Activated CD4-positive, alpha-beta T cell treated with anti-CD3 and anti-CD28 coated beads, Interleukin-2, amount 50 U/mL, for 16 hours (primary cell): ENCODE measurements around the gene RAB11FIP5.
A peak's percentile ranks its signal among the peaks of the same experiment; 100 is the strongest.

Experiments used
- DNase-seq: peaks from one replicate; pipeline ENCODE4 v3.0.0-alpha.2; 2020

The RAB11FIP5 gene

DNA sequence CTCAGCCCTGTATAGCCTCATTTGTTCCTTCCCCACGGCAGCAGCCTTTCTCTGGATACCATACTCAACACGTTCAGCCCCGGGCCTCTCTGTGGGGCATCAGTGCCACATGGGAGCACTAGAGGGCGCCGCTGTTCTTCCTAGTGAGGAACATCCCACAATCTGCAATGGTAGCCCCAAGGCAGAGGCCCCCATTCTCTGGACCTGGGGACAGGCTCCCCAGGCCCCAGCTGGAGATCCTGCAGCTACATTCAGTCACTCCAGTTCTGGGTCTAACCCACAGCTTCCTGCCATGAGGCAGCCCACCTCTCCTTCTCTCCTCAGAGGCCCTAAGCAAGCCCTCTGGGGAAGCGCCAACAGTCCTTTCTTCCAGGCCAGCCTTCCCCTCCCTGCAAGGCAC is 27.1 kb downstream of the RAB11FIP5 start:
- peak; percentile 81 for DNase-seq

DNA sequence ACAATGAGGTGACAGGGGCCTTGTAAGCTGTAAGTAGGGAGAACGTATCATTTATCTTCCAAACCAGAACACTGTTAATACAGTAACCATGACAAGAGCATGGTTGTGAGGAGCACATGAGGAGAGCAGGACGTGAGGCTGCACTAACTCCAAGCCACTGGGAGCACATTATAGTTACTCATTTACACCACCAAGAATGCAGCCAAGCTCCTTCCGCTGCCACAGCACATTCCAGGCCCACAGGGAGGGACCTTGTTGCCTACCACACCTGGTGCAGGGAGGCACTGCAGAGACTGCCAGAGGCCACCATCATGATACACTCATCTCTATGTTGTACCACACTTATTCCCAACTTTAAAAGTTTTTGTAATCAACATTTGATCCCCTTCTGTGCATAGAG is 27.8 kb downstream of the RAB11FIP5 start:
- DNase-seq = no peak

DNA sequence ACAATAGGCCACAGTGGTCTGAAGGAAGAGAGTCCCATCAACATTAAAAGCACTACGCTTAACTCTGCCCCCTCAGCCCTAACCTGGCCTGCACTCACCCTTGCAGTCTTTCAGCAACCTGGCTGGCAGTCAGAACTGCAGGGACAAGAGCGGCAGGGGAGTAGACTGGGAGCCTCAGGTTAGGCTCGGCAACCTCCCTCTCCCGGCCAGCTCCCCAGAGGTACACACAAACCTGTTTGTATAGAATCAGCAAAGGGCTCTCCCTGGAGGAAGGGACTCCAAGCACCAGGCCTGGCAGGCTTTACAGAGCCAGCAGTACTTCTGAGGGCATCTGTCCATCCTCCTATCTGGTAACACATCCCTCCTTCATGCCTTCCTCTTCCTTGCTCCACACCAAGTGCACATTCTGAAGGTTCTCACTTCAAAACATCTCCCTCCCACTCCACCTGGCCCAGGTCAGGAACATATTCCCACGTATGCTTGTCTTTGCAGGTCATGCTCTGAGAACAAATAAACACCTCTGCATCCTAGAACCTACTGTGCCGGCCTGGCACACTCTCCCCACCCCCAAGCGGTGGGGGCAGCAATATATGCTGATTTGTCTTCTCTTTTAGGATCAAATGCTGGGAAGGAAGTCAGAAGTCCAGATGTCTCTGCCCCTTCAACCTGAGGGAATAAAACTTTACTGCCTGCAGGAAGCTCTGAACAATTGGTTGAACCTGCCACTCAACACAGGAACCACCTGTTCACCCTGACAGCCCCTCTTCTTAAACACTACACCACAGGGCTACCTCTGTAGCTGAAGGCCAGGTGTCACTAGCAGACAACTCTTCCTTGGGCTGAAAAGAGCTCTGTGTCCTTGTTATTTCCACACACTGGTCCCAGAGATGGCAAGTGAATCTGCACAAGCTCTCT is 28.6 kb downstream of the RAB11FIP5 start:
- no peak for DNase-seq

DNA sequence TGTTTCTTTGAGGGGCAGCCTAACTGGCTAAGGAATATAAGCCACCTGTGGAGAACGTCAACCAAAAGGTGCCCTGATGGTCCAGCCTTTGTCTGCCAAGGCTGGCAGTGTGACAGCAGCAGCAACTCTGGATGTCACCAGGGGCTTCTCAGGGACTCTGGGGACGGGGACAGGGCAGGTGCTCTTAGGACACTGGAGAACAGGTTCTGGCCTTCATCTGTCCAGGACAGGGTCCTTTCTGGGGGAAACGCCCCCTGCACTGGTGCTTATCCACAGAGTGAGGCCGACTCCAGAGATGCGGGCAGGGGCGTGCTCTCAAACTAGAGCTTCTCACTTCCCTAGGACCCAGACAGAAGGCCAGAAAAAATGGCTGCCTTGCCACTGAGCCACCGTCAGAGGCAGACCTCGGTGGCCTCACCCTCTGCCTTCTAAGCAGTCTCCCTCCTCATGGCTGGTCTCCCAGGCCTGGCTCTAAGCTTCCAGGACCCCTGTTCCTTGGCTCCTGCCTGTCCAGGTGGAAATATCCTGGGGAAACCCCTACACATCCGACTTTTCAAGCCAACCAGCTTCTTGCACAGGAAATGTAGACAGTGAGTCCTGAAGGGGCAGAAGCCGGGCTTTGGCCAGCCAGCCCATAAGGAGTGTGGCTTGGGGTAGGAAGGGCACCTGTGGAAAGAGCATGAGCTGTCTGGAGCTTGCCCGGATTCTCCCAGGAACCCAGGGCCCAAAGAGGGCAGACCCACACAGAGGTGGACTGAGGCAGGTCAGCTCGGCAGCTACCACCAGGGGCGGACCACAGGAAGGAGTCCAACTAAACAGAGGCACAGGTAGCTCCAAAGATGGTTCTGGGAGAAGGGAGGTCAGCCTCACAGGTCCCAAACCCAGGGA is 30.0 kb downstream of the RAB11FIP5 start:
- no peak for DNase-seq

DNA sequence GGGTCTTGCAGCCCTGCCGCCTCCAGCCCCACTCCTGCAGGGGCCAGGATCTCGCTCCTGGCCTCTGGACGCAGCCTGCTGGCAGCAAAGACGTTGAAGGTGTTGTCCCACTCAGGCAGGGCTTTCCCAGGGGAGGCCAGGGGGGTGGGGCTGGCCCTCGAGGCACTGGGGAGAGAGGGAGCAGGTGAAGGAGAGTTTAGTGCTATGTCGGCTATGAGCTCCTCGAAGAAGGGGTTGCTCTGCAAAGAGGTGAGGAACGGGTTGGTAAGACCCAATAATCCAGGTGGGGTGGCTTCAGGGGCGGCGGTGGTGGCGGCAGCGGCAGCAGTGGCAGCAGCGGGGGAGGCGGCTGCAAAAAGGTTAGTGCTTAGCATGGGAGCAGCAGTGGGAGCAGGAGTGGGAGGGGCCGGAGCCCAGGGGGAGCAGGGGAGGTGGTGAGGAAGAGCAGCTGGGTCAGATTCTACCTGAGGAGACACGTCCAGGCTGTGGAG is 31.5 kb downstream of the RAB11FIP5 start:
- DNase-seq = no peak

DNA sequence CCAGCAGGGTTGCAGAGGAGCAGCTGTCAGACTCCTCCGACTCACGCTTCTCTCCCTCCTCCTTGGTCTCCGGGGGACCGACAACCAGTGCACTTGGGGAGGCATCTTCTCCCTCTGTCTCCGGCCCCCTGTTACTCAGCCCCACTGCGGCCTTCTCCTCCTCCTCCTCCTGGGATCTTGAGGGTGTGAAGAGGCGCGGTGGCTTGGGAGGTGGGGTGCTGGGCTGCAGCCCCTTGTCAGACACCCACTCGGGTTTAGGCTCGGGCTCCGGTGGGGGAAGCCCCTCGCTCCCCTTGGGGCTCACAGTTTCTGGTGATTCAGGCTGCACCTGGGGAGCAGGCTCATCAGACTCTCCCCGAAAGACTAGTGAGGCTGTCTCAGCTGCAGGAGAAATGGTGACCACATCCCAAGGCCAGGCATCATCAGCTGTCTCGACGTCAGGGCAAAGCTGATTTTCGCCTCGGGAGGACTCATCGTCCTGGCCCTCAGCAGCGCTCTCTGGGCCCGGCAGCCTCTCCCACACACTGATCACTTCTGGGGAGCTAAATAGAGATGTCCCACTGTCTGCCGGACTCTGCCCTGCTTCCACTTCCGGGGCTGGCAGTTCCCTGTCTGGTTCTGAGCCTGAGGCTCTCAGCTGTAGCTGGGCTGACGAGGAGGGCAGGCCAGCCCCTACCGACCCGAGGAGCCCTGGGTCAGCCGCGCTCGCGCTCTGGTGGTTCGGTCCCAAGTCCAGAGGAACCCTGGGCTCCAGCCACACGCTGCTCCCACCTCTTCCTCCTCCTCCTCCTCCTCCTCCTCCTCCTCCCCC is 32.2 kb downstream of the RAB11FIP5 start:
- no peak for DNase-seq

DNA sequence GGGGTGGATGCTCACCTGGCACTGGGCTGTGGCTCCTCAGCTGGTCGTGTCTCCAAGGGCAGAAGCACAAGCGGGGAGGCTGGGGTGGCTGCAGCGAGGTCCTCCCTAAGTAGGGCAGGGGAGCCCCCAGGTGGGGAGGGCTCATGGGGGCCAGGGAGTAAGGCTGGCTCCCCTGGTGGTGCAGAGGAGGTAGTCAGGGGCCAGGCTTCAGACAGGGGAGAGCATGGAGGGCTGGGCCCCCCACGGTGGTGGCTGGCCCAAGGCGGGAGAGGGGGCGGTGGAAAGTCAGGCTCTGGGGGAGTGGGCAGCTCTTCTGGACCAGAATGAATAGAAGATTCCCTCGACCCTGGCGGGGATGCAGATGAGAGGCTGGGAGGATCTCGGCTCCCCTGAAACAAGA is 33.1 kb downstream of the RAB11FIP5 start:
- DNase-seq = no peak

DNA sequence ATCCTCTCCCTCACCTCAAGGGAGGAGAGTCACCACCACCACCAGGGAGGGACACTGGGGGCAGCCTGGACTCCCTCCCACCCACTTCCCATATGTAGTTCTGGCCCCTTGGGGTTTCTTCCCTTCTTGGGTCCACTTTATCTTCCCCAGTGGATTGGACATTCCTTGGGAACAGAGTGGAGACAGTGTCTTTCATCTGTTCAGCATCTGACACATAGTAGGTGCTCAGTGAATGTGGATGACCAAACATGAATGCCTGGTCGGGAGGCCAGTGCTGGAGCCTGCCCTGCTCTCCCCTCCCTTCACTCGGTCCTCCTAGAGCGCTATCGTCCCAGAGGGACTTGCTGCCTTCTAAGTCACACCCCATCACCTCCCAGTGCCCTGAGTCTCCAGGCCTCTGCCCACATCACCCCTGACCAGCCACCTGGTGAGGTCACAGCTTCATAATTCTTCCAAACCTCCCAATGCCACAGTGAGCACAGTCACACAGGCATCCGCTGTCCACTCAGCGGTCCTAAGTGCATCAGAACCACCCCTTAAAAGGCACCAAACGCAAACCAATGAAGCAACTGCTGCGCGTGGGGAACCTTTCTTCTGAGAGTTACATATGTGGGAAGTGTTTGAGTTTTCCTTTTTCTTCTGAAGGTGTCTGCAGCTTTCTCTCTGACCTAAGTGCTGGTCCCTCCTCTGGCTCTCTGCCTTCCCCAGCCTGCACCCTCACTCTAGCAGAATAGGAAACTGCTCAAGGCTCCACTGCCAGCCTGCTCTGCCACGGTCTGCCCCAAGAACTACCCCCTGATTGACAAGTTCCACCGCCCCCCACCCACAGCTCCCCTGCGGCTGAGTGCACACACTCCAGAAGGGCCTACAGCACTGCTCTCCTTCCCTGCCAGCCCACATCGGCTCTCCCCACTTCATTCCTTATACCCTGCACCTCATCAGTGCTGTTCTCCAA is 34.0 kb downstream of the RAB11FIP5 start:
- no peak for DNase-seq

DNA sequence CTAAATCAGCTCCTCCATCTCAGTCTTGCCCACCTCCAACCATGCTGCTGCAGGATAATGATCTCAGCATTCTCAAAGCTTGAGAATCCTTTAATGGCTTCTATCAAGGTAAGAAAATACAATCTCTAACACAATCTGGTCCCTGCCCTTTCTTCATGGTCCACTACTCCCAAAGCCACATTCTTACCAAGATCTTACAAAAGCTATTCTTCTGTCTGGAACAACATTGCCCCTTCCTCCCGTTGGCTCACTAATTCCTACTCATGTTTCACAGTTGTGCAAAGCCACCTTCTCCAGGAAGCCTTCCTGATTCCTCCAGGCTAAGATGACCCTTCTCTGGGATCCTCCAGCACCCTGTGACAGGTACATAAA is 35.3 kb downstream of the RAB11FIP5 start:
- DNase-seq = no peak

DNA sequence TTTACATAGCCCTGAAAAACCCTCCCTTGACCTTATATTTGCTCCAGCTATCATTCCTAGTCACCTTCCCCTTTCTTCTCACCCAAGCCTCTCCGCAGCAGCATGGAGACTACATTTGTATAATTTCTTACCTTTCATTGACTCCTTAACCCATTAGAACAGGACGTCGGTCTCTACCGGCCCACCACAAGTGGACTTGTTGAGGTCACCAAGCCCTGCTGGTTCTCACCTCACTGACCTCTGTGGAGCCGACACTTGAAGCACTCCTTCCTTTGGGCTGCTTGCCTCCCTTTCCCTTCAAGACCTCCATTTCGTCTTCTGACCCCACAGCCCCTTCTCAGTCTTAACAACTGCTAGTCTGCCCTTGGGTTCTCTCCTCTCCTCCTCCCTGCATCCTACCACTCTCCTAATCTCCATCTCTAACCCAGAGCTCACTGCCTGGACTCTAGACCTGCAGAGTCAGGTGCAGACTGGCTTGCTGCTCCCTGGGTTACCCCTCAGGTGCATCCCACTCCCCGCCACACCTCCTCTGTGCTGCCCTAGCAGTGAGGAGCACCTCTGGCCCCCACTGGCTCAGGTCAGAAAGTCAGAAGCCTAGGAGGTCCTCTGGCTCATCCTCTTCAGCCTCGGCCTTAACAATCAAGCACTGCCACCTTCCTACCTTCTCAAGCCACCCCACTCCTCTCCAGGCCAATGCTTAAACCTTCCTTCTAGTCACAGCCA is 35.9 kb downstream of the RAB11FIP5 start:
- DNase-seq = no peak

DNA sequence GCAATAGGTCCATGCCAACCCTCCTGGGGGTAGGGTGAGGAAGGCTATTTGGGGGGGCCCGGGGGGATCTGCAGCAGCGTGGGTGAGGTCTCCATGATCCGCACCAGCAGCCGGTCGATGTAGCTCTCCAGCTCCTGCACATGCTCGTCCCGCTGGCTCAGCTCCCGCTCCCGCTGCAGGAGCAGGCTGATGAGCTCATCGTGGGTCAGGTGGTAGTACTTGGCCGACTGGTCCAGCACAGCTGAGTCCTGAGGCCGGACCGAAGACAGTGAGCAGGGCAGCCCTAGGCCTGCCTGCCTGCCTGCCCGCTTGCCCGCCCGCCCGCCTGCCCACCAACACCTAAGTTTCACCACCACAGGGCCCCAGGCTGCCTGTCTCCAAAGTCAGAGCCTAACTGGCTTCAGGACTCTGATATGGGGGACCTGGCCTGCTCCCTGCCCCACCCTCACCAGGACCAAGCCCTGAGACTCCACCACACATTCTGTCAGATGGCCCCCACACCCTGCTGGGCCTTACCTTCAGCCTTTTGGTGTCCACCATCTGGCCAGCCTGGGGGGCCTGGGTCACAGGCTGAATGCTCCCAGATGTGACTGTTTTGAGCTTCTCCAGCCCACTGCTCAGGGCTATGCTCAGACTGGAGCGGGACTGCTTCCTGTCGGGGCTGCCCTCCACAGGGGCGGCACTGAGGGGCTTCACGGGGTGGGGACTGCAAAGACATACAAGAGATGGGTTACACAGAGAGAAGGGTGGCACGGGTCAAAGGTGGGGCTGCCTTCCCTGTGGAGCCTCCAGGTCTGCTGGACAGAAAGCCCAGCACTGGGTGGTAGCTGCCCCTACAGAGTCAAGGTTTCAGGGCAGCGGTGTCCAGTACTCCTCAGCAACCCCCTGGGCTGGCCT is 37.0 kb downstream of the RAB11FIP5 start:
- no peak for DNase-seq

DNA sequence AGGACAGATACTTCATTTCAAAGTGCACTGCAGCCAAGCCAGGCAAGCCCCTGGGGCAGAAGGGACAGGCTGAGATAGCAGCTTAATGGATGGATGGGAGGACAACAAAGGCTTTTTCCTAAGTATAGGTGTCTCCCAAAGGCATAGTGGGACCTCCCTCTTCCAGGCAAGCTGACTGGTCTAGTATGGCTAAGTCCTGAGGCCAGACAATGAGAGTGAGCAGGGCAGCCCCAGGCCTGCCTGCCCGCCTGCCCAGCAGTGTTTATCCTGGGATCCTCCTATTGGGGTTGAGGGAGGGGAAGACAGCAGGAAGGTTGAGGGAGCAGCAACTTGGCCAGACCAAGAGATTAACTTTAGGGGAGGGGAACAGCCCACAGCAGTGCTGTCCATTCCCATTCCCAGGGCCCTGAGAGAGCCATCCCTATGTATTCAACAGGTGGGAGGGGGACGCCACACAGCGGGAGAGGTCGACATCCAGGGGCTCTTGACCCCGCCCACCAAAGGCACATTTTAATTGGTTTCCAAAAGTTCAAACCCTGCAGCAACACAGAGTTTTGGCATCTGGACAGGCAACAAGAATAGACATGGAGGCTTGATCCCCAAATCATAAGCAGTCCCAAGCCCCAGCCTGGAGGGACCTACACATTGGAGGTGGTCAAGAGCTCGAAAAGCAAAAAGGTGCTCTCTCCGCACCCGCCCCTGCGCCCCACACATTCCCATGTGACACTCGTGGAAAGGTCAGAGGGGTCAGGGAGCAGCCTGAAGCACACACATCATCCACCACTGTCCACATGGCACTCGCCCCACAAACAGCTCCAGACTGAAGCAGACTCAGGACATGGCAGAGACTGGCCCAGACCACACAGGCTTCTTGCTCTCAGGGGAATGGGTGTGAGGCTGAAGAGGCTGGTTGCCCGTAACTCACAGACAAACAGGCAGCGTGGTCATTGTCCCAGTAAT is 38.4 kb downstream of the RAB11FIP5 start:
- no peak for DNase-seq

DNA sequence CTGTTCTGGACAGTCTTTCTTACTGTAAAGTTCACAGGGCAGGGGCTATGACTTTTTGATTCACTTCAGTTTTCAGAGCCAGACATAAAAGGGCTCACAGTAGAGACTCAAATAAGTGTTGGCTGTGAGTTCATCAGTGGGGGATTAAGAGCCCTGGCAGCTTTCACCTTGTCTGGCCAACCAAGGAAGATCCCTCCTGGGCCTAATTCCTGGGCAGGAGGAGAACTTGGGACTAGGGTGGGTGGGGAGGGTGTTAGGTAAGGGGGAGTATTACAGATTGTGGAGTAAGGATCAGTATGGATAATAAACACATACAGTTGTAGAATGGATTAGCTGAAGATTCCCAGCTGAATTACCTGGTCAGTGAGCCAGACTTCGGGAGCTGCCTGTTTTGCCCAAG is 40.3 kb downstream of the RAB11FIP5 start:
- no peak for DNase-seq

DNA sequence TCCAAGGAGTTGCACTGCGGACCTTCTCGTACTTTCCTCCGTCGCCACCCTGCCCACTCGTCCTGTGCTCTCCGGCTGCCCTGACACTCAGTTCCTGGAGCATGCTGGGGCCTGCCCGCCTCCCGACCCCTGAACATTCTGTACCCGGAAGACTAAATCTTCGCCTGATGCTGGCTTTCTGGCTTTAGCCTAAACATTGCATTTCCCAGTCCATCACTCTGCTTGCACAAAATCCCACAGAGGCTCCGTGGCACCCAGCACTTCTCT is 40.7 kb downstream of the RAB11FIP5 start:
- no peak for DNase-seq

DNA sequence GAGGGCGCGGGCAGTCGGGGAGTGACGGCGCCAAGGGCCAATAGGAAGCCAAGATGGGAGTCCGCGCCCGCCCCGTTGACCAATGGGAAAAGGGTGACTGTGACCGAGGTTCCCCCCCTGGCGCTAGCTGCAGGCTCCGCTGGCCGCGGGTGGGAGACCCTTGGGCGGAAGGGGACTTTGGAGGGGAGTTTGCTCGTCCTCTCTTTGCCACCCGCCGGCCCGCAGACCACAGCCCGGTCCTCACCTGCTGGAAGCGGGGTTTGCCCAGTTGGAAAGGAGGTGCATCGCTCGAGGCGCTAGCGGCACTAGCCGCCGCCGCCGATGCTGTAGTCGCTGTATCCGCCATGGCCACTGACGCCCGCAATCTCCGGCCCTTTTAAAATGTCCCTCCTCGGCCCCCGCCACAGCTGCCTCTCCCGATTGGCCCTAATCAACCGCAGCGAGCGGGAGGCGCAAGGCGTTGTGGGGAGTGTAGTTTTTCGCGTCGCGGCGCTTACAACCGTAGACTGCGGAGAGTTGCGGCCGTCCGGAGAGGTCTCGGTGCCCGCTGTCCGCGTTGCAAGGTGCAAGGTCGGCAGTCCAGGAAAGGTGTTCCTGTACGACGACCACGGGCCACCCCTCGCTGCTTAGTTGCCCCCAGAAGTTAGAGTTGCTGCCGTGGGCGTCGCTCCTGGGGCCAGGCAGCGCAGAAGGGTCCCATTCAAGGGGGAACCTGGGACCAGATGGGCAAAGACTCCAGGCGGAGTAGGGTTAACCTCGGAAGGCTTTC is 41.2 kb downstream of the RAB11FIP5 start, which contains the start of gene SFXN5:
TSS of gene SFXN5 (minus strand) at position 353 of the 769 bp plus-strand sequence. CDS start at position 346, 7 bp downstream.
- DNase-seq = peak; percentile 96

DNA sequence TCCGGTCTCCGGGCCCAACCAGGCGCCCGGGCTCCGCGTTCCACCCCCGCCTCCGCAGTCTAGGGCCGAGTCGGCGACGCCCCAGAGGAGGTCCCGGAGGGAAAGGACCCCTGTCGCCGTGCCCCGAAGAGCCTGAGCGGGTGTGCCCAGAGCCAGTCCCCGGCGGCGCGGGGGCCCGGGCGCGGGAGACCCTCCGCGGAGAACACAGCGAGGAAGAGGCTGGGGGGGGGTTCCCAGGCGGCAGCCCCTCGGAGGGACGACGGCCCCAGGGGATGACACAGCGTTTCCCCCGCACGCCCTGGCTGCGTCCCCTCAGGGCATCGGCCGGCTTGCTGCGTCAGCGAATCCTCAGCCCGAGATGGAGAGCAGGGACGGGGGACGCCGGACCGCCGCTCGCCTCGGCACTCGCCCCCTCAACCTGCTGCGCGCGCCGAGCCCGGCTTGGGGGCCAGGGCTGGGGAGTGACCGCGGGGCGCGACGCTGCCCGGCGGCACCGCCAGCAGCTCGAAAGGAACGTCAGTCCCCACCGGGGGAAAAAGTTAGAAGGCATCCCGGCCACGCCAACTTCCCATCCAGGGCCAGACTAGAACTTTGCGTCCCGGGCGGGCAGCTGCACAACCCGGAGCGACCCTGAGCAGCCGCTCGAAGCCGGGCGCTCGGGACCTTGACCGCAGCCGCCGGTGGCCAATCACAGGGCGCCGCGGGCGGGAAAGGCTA is 41.9 kb downstream of the RAB11FIP5 start:
- DNase-seq = peak; percentile 28
